CD4-positive, alpha-beta T cell (primary cell): ENCODE measurements around the gene CSF1. TPM values are rescaled to one million over a fixed set of nuclear protein-coding genes. Genes with fewer than 3 reads are reported as not detected.

Experiments used
- ATAC-seq: fragments of 200-7000 bp; cut with Tn5 transposase; one replicate; pipeline ENCODE4 v1.10.0; 2022; ENCODE audit warnings: mild to moderate bottlenecking; ENCODE audit not compliant: poor library complexity
- CTCF ChIA-PET: fragments of 350-600 bp; sonication (Branson Sonifier 250); formaldehyde crosslinking; loops from one replicate; lab custom pipeline; 2021; ENCODE audit warnings: antibody characterized with exemption, inconsistent platforms; lab: Charles Lee
- POLR2A ChIA-PET: fragments of 350-600 bp; sonication (Branson Sonifier 250); formaldehyde crosslinking; loops from one replicate; lab custom pipeline; 2021; ENCODE audit warnings: antibody characterized with exemption, inconsistent platforms; lab: Charles Lee
- DNase-seq, 14 experiments: peaks; one replicate each; pipeline ENCODE4 v3.0.0-alpha.2; 2013 to 2020; ENCODE audit warnings: mixed read lengths in 2 of 14
- H3K27ac ChIP-seq, 2 donors: one replicate each; pipeline versions ENCODE4 v1.5.1 to v1.7.0; 2013; ENCODE audit warnings: low read length in 2 of 2, low read depth in 1 of 2, mild to moderate bottlenecking in 1 of 2
- H3K27me3 ChIP-seq, 2 experiments: 1 replicate in 1 of 2; 2 replicates in 1 of 2; pipeline versions ENCODE4 v1.6.1 to v1.7.0; 2013; ENCODE audit warnings: low read length in 2 of 2, control low read depth in 1 of 2, mild to moderate bottlenecking in 1 of 2, moderate library complexity in 1 of 2; ENCODE audit not compliant: insufficient read depth in 2 of 2, control insufficient read depth in 1 of 2
- H3K36me3 ChIP-seq: one replicate; pipeline ENCODE4 v1.6.1; 2013; ENCODE audit warnings: low read length, control low read depth; ENCODE audit not compliant: insufficient read depth
- H3K4me1 ChIP-seq: one replicate; pipeline ENCODE4 v1.6.1; 2013; ENCODE audit warnings: low read length, control low read depth; ENCODE audit not compliant: insufficient read depth
- H3K4me3 ChIP-seq: one replicate; pipeline ENCODE4 v1.5.1; 2013; ENCODE audit warnings: mild to moderate bottlenecking, low read length, moderate library complexity
- H3K9me3 ChIP-seq, 2 experiments: 1 replicate in 1 of 2; 2 replicates in 1 of 2; pipeline versions ENCODE4 v1.6.1 to v1.7.0; 2013; ENCODE audit warnings: low read length in 2 of 2, mild to moderate bottlenecking in 2 of 2, control low read depth in 1 of 2, moderate library complexity in 1 of 2; ENCODE audit not compliant: control insufficient read depth in 1 of 2, insufficient read depth in 1 of 2
- H3K27ac Mint-ChIP-seq: one replicate; pipeline ENCODE4 v1.8.0; 2020; ENCODE audit warnings: mixed read lengths
- H3K27me3 Mint-ChIP-seq: one replicate; pipeline ENCODE4 v1.8.0; 2021; ENCODE audit warnings: mixed read lengths
- H3K36me3 Mint-ChIP-seq: one replicate; pipeline ENCODE4 v1.8.0; 2021; ENCODE audit warnings: low read depth, mixed read lengths
- H3K4me1 Mint-ChIP-seq: one replicate; pipeline ENCODE4 v1.8.0; 2021; ENCODE audit warnings: low read depth, mixed read lengths
- H3K4me3 Mint-ChIP-seq: one replicate; pipeline ENCODE4 v1.8.0; 2020; ENCODE audit warnings: mild to moderate bottlenecking, mixed read lengths
- H3K9me3 Mint-ChIP-seq: one replicate; pipeline ENCODE4 v1.8.0; 2020; ENCODE audit warnings: mixed read lengths
- intact Hi-C, 2 experiments: fragments of 100-400 bp; cut with DNase I in 1 of 2; cut with micrococcal nuclease in 1 of 2; formaldehyde crosslinking; loops; one replicate each; pipeline versions ENCODE4 v1.15.1 to v1.9.0; 2023 to 2025; cut with DNase I, micrococcal nuclease
- total RNA-seq, 174 experiments: library from RNA in 2 of 174; stranded (reverse) in 2 of 174; gene quantifications; one replicate each; pipeline ENCODE4 v1.2.3 and lab custom pipeline; 2021 to 2026
- TF ChIP-seq, protein P1 (sequence below): fragments of 200-600 bp; IDR thresholded peaks from one replicate; pipeline ENCODE4 v1.8.0; 2022; ENCODE audit warnings: antibody characterized with exemption, mild to moderate bottlenecking

CSF1 gene
- total RNA-seq, 2 experiments from 2014 or later, result 6.5 to 6.7 TPM

DNA sequence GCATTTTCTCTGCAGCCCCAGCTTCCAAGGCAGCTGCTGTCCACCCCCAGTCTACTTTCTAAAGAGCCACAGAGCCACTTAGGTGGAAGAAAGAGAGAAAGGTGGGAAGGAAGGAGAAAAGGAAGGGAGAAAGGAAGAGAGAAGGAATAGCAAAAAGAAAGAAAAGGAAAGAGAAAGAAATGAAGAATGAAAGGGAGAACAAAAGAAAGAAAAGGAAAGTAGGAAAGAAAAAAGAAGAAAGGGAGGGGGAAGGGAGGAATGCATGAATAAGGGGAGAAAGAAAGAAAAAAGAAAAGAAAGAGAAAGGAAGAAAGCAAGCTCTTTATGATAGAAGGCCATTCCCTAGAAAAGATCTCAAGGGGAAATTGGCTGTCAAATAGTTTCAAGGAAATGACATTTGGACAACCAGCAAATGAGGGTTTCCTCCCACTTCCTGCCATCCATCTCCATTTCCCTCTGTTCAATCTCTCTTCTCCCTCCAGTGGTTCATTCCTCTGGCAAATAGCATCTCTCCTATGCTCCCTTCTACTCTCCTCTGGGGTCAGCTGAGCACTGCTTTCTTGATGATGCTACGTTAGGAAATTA is 3.4 kb upstream of the CSF1 start:
- POLR2A ChIA-PET, result interaction anchor here (1.2 kb wide), 1 partner anchor 116 kb away, joined by 5 read pairs; no protein-coding TSS in a partner anchor
- ATAC-seq (no peak), DNase-seq (no peak)
- Histone ChIP-seq H3K4me1 (peaks cover 51% of the 10 kb centered on the region), H3K4me3 (no peak overlapping the region), H3K27ac (no peak overlapping the region), H3K9me3 (no peaks in the 10 kb centered on the region), H3K36me3 (no peaks in the 10 kb centered on the region), H3K27me3 (no peaks in the 10 kb centered on the region)
- CTCF ChIA-PET, result no interaction called here
- no peak overlapping the region for H3K4me3 Mint-ChIP-seq
- peak overlapping the region; percentile 77 for H3K27ac Mint-ChIP-seq
- peaks cover 7% of the 10 kb centered on the region for H3K27me3 Mint-ChIP-seq
- intact Hi-C loops, result loop anchor here in 1 of 2 experiments (5.0 kb wide), 1 partner anchor 115 kb away; no protein-coding TSS in a partner anchor
- TF ChIP-seq, protein P1, sequence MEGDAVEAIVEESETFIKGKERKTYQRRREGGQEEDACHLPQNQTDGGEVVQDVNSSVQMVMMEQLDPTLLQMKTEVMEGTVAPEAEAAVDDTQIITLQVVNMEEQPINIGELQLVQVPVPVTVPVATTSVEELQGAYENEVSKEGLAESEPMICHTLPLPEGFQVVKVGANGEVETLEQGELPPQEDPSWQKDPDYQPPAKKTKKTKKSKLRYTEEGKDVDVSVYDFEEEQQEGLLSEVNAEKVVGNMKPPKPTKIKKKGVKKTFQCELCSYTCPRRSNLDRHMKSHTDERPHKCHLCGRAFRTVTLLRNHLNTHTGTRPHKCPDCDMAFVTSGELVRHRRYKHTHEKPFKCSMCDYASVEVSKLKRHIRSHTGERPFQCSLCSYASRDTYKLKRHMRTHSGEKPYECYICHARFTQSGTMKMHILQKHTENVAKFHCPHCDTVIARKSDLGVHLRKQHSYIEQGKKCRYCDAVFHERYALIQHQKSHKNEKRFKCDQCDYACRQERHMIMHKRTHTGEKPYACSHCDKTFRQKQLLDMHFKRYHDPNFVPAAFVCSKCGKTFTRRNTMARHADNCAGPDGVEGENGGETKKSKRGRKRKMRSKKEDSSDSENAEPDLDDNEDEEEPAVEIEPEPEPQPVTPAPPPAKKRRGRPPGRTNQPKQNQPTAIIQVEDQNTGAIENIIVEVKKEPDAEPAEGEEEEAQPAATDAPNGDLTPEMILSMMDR, result no peak
- H3K4me1 Mint-ChIP-seq, result peaks cover 60% of the 10 kb centered on the region
- H3K9me3 Mint-ChIP-seq, result no peaks in the 10 kb centered on the region
- H3K36me3 Mint-ChIP-seq, result no peaks in the 10 kb centered on the region

DNA sequence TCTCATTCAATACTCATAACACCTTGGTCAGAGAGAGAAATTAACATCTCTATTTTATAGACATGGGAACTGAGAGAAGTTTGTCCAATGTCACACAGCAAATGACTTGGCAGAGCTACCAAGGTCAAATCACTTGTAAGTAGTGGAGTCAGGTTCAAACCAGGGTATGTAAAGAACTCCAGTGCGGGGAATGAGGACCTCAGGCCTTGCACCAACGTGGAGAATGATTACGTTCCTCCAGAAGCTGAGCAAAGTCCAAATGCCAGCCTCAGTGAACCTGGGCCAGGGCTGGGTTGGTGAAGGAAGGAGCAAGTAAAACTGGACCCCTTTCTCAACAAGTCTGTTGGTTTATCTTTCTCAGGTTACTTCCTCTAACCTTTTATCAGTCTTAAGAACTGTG is 1.8 kb upstream of the CSF1 start:
- H3K9me3 Mint-ChIP-seq, result no peaks in the 10 kb centered on the region
- DNase-seq, result no peak
- intact Hi-C loops, result loop anchor here in 1 of 2 experiments (5.0 kb wide), 1 partner anchor 117 kb away; no protein-coding TSS in a partner anchor
- no peaks in the 10 kb centered on the region for H3K36me3 Mint-ChIP-seq
- Histone ChIP-seq H3K27ac (no peak overlapping the region), H3K36me3 (no peaks in the 10 kb centered on the region), H3K27me3 (no peaks in the 10 kb centered on the region), H3K4me3 (no peak overlapping the region), H3K4me1 (peaks cover 67% of the 10 kb centered on the region), H3K9me3 (no peaks in the 10 kb centered on the region)
- no peak for ATAC-seq
- TF ChIP-seq, protein P1, result no peak
- ChIA-PET CTCF (interaction anchor here (1.0 kb wide), 1 partner anchor 269 kb away, joined by 4 read pairs; no protein-coding TSS in a partner anchor), POLR2A (no interaction called here)
- peak overlapping the region; percentile 77 for H3K27ac Mint-ChIP-seq
- H3K4me1 Mint-ChIP-seq, result peaks cover 68% of the 10 kb centered on the region
- peak overlapping the region; percentile 16 for H3K4me3 Mint-ChIP-seq
- H3K27me3 Mint-ChIP-seq, result peaks cover 10% of the 10 kb centered on the region

DNA sequence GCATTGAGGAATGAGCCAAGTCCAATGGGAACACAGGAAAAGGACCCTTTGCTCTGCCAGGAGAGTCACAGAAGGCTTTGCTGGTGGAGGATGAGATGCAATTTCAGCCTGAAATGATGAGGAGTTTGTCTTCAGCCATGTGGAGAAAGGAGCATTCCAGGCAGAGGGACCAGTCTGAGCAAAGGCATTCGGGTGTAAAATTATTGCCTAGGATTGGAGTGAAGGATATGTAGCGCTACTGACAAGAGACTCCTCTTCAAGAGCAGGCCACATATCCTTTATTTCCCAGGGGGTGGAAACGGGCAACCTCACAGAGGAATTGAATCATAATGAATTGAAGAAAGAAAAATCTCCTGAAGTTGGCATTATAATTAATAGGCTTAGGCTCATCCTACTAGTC is 1.1 kb upstream of the CSF1 start:
- POLR2A ChIA-PET, result no interaction called here
- H3K4me3 ChIP-seq, result peak overlapping the region; percentile 71
- no peak overlapping the region for H3K27ac ChIP-seq
- Mint-ChIP-seq H3K27me3 (peaks cover 10% of the 10 kb centered on the region), H3K9me3 (no peaks in the 10 kb centered on the region), H3K27ac (peak overlapping the region; percentile 77), H3K4me1 (peaks cover 68% of the 10 kb centered on the region), H3K4me3 (peak overlapping the region; percentile 91), H3K36me3 (no peaks in the 10 kb centered on the region)
- H3K4me1 ChIP-seq, result peaks cover 74% of the 10 kb centered on the region
- intact Hi-C loops, result loop anchor here in 1 of 2 experiments (5.0 kb wide), 1 partner anchor 117 kb away; no protein-coding TSS in a partner anchor
- ATAC-seq (no peak), DNase-seq (no peak)
- no peaks in the 10 kb centered on the region for H3K27me3 ChIP-seq
- H3K36me3 ChIP-seq, result no peaks in the 10 kb centered on the region
- CTCF ChIA-PET, result no interaction called here
- TF ChIP-seq, protein P1, result no peak
- no peaks in the 10 kb centered on the region for H3K9me3 ChIP-seq
